Left renal cortex interstitium (tissue), 4 donors: ENCODE results near the gene ERC2. TPM values are rescaled to one million over a fixed set of nuclear protein-coding genes. Genes with fewer than 3 reads are reported as not detected.
A peak's percentile ranks its signal among the peaks of the same experiment; 100 is the strongest.

Source experiments
- DNase-seq, 4 donors: peaks; one replicate each; pipeline ENCODE4 v3.0.0-alpha.2; 2013; ENCODE audit warnings: low read depth in 4 of 4, low spot score in 2 of 4, missing footprints in 1 of 4
- polyA plus RNA-seq, 4 donors: library from polyadenylated mRNA; unstranded; fragments of 120-200 nt; gene quantifications; one replicate each; pipeline ENCODE4 v1.2.1, GENCODE V29; 2013; ENCODE audit not compliant: insufficient read length in 4 of 4

ERC2 gene
- polyA plus RNA-seq, 4 donors, result 2.0 to 4.2 (median 3.8) TPM

DNA sequence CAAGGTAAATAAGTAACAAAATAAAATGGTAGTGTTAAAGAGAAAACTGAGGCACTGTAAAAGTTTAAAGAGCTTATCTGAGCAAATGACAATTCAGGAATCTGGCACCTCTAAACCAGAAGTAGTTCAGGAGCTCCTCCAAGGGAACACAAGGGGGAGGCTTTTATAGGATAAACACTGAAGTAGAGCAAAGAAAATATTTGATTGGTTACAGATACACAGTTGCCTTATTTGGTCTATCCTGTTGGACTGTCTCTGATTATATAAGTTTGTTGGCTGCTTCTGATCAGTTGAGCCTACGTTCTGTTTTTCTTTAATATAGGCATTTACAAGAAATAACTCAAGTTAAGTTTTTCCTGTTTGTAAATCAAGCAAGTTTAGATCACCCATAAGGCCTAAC is 146.9 kb downstream of the ERC2 start:
- no peak for DNase-seq

DNA sequence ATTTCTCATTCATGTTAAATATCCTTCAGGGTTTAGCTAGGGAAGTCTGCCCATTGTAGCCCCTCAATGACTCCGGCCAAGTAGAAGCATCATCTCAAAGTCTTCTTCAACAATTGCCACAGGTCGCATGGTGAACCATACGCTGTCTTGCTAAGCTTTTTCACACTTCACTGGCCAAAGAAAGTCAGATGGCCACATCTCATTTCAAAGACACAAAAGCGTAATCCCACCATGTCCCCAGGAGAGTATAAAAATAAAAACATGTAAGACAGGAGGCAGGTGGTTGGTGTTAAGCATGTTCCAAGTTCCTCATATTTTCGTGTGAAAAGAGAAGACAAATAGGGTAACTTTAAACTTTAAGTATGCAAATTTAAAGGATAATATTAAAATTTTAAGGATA is 147.4 kb downstream of the ERC2 start:
- DNase-seq, result no peak

DNA sequence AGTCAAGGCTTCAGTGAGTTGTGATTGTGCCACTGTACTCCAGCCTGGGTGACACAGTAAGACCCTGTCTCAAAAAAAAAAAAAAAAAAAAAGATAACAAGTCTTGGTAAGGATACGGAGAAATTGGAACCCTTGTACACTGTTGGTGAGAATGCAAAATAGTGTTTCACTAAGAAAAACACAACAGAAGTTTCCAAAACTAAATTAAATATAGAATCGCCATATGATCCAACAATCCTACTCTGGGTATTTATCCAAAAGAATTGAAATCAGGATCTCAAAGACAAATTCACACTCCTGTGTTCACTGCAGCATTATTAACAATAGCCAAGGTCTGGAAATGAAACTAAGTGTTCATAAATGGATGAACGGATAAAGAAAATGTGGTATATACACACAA is 149.4 kb downstream of the ERC2 start:
- no peak for DNase-seq

DNA sequence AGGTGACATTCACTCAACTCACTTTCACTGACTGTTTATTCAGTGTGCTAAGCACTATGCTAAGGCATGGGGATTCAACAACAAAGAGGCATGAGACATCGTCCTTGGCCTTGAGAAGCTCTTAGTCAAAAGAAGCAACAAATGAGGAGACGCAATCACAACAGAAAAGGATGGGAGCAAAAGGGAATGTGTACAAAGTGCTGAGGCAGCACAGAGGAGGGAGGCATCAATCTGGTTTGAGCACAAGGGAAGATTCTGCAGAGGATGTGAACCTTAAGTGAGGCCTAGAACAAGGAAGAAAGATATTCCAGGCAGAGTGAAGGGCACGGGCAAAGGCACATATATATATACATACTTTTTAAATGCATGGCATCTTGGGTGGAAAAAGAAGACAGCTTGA is 151.3 kb downstream of the ERC2 start:
- no peak for DNase-seq

DNA sequence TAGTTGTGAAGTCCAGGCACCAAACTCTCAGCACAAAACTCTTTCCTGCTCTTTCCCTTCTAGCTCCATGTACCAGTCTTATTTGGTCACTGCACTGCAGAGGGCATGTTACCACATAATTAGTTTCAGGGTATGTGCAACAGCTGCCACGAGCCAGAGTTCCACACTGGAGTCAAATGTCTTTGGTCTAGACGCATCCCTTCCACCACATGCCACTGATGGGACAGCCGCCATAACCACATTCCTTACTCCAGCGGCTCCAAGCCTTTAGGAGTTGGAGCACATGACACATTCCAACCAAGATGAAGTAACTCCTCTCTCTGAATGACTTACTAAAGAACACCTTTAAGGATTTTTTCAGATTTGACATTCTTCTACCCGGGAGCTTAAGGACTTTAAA is 153.4 kb downstream of the ERC2 start:
- DNase-seq, result no peak

DNA sequence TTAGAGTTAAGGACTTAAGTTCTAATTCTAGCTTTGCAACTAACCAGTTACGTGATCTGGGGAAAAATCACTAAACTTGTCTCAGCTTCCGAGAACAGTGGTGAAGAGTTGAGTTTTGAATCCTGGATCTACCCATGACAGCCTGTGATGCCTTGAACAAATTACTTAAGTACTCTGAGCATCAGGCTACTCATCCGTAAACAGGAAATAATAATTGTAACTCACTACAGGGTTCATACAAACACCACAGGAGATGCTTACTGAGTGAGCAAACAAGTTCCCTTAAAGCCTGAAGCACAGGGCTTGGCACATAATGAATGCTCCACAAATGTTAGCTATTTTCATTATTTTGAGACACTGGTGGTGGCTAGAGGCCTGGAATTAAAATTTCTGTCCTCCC is 158.8 kb downstream of the ERC2 start:
- no peak for DNase-seq

DNA sequence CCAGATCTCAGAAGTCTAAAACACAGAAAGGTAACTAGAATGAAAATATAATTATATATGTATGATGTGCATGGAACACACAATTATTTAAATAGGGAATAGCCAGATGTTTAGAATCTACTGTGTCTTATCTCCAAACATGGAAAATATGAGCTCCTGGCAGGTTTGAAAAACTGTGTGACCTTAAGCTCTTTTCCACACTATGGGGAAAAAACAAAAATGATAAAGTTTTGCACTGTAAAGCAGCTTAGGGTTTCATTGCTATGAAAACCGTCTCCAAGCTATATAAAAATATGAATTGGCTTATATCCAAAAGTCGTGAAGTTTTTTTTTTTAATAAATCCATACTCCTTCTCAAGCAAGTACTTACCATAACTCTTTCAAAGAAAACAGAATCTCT is 159.8 kb downstream of the ERC2 start:
- no peak for DNase-seq

DNA sequence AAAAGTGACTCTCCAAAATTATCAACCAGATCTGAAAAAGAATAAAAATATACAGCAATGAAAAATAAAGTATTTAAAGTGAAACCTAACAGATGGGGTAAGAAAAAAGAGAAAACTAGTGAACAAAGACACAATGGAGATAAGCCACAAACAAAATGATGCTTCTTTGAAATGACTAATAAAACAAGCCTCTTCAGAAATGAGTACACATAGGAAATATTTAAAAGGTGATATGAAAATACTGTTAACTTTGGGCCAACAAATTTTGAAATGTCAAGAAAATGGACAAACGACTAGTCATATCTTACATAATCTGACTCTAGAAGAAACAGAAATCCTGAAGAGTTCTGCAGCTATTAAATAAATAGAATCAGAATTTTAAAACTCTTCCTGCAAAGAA is 164.2 kb downstream of the ERC2 start:
- DNase-seq, result no peak

GRCh38 chr3:56303487-56303886 is 164.8 kb downstream of the ERC2 start:
- DNase-seq, result peak; percentile 11 to 63 (median 24)

DNA sequence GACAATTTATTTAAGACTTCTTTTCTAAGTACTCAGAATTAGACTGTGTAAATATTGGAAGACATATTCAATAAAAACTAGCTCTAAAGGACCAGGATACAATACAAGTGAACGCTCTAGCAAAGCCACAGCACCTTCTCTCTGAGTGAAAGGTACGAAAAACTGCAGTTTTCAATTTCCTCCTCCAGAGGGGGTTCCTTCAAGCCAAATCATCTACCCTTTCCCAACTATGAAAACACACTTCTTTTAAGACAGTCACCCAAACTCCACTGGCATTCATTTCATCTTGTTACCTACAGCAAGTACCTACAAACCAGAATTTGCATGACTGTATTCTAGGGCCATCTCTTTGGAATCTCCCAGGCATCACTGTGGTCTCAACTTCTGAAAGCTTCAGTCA is 165.8 kb downstream of the ERC2 start:
- DNase-seq, result no peak

GRCh38 chr3:56297281-56297840 is 170.9 kb downstream of the ERC2 start:
- no peak for DNase-seq

DNA sequence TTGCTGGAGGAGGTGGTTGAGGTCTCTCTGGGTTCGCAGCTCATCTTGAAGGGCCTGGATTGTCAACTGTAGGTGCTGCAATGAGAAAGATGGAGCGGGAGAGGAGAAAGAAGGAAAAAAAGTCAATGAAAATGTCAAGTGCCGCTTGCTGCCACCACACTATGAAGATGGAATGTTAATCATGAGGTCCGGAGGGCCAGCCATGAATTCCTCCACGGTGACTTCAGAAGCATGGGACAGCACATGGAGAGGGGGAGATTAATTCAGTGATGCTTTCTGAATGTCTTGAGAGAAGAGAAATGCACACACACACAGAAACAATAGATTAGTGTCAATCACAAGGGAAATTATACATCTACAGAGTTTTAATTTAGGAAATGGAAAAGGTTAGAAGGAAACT is 171.9 kb downstream of the ERC2 start:
- no peak for DNase-seq

DNA sequence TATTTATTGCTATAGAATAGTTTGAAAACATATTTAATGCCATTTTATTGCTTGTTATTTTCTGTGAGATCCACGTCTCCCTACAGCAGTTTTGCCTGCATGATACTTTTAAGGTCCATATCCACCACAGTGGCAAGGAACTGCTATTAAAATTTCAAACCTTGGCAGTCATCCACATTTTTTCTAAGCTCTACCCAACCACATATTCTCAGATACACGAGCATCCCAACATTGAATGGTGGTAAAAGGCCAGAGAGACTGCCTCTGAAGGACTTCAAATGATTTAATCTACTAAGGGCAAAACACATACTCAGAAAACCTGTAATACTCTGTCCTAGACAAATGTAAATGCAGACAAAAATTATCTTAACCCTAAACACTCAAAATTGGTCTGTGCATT is 173.1 kb downstream of the ERC2 start:
- no peak for DNase-seq

GRCh38 chr3:56294286-56294685 is 174.0 kb downstream of the ERC2 start:
- DNase-seq, result no peak

GRCh38 chr3:56291953-56292352 is 176.3 kb downstream of the ERC2 start:
- DNase-seq, result no peak

- DNase-seq, result no peak
These were observed 177.0 kb downstream of the ERC2 start for GRCh38 chr3:56291244-56291680.

- DNase-seq, result no peak
These were observed 177.9 kb downstream of the ERC2 start for GRCh38 chr3:56290374-56290773.

DNA sequence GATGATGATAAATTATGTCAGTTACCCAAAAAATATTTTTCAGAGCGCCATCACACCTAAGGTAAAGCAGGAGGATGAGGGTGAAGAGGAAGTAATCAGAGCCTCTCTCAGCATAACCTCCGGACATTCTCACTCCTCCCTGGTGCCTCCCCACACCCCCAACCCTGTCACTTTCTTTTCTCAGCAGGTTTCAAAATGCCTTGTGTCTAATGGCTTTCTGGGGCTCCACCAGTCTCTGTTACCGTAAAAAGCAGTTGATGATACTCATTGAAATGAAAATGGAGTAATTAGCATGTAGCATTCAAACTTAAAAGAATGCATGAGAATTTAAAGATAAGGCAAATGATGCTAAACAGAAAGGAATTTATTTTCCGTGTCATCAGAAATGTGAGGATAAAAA is 180.0 kb downstream of the ERC2 start:
- no peak for DNase-seq

DNA sequence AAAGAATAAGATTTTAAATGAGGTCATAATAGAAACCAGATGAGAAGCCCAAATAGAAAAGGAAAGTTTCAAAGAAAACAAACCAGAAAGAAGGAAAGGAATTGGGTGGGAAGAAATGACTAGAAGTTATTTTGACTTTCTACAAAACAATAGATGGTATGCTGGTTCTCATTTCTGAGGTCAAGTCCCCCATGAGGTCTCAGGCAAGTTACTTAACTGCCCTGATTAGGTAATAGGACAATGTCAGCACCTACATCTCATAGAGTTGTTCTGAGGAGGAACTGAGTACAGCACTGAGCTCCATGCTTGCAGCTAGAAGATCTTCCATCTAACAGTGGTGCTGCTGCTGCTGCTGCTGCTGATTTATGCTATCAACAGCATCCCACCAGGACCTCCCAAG is 185.9 kb downstream of the ERC2 start:
- no peak for DNase-seq

DNA sequence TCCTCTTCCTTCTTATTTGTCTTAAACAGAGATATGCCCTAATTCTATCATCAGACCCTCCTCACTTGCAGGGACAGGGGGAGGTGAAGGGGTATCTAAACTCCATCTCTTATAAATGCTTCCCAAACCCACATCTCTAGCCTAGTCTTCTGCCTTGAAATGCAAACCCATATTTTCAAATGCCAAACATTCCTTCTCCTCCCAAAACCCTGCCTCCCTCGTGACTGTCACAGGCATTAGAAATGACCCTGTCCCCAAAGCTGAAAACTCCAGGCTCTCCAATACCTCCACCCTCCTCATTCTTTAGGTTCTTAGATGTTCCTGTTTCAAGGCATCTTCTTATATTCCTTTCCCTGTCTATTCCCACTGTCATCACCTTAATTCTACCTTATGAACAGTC is 191.0 kb downstream of the ERC2 start:
- DNase-seq, result no peak

- DNase-seq, result no peak
These were observed 193.1 kb downstream of the ERC2 start for GRCh38 chr3:56275120-56275519.

DNA sequence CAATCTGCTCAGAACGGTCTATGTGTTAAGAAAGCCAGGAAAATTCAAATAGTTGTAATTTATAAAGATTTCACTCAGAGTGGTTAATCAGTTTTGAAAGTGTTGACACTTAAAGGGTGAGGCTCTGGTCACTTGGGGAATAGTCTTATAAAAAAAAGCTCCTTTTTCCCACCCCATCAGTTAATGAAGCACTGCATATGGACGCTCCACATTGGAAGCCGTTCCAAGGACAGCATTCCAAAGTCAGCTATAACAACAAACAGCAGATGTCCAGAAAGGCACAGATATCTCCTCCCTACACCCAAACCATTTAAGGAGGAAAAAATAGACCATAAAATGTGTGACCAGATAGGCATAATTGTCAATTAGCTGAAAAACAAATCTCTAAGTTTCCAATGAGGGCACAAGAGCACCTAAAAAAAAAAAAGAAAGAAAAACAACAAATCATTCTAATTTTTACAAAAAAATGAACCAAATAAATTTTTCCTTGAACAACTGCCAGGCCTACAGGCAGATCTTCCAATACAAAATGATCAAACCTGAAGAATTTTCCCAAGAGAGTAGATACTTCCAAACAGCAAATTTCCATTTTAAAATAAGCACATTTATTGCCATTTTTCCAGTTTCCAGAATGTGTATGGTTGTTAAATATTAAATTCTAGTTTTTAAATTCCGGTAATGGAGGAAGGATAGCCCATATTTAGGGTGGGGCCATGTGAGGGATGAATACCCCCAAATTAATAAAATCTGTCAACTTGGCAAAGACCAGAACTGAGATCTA is 198.3 kb downstream of the ERC2 start:
- DNase-seq, result peak; percentile 15 to 54 (median 42)
